Endothelial cell of umbilical vein (primary cell): ENCODE data around the gene CLIC6. TPM values are rescaled to one million over a fixed set of nuclear protein-coding genes. Genes with fewer than 3 reads are reported as not detected.
A peak's percentile ranks its signal among the peaks of the same experiment; 100 is the strongest.

Experiments used
- BruUV-seq: library from RNA; stranded (reverse); fragments of 400-500 nt; replicated peaks from 2 replicates; lab custom pipeline; 2021; lab: Mats Ljungman, UMichigan
- CTCF ChIA-PET: fragments of 300-600, 350-600 bp; sonication (Branson Sonifier 250); formaldehyde crosslinking; loops from one replicate; lab custom pipeline; 2021; ENCODE audit warnings: antibody characterized with exemption, inconsistent platforms; lab: Charles Lee
- POLR2A ChIA-PET: fragments of 300-600, 350-600 bp; sonication (Branson Sonifier 250); formaldehyde crosslinking; loops from one replicate; lab custom pipeline; 2021; ENCODE audit warnings: antibody characterized with exemption, inconsistent platforms; lab: Charles Lee
- DNase-seq: peaks from one replicate; pipeline ENCODE4 v3.0.0-alpha.2; 2011; ENCODE audit warnings: low read depth, low spot score
- FAIRE-seq: peaks from 2 replicates; lab custom pipeline; 2011; peaks lifted over from hg19 to GRCh38; lab: Jason Lieb, UNC
- H2AFZ ChIP-seq: 2 replicates; pipeline ENCODE4 v1.6.0; 2012; ENCODE audit warnings: low read depth, low read length, control low read depth, inconsistent platforms
- H3K27ac ChIP-seq: 2 replicates; pipeline ENCODE4 v1.5.1; 2011; ENCODE audit warnings: low read depth, mild to moderate bottlenecking, control low read depth, low read length, moderate library complexity; ENCODE audit not compliant: insufficient read depth
- H3K27me3 ChIP-seq, 2 experiments: 2 replicates each; pipeline versions ENCODE4 v1.6.0 to v1.6.1; 2011; ENCODE audit warnings: low read length in 2 of 2, mixed read lengths in 1 of 2; ENCODE audit not compliant: control insufficient read depth in 2 of 2, insufficient read depth in 2 of 2
- H3K36me3 ChIP-seq, 2 experiments: 2 replicates in 1 of 2; 3 replicates in 1 of 2; pipeline ENCODE4 v1.5.1; 2011; ENCODE audit warnings: low read length in 2 of 2, mild to moderate bottlenecking in 1 of 2, moderate library complexity in 1 of 2; ENCODE audit not compliant: control insufficient read depth in 2 of 2, insufficient read depth in 2 of 2; ENCODE audit errors: extremely low read depth in 1 of 2
- H3K4me1 ChIP-seq: 3 replicates; pipeline ENCODE4 v1.5.1; 2011; ENCODE audit warnings: mild to moderate bottlenecking, low read length; ENCODE audit not compliant: control insufficient read depth, insufficient read depth; ENCODE audit errors: extremely low read depth
- H3K4me2 ChIP-seq: 2 replicates; pipeline ENCODE4 v1.6.1; 2011; ENCODE audit warnings: low read length, control low read depth, mixed read lengths; ENCODE audit not compliant: insufficient read depth
- H3K4me3 ChIP-seq, 3 experiments: fragments of 200-600 bp in 1 of 3; sonication (generic), shearing (Covaris generic) in 1 of 3; replicated peaks in 1 of 3; 2 replicates each; pipeline ENCODE4 v1.5.1; 2011 to 2016; ENCODE audit warnings: control low read depth in 3 of 3, low read length in 3 of 3, mild to moderate bottlenecking in 2 of 3, inconsistent platforms in 1 of 3, low read depth in 1 of 3, moderate library complexity in 1 of 3; ENCODE audit not compliant: insufficient read depth in 1 of 3
- H3K79me2 ChIP-seq: 2 replicates; pipeline ENCODE4 v1.6.0; 2012; ENCODE audit warnings: low read length, inconsistent platforms; ENCODE audit not compliant: control insufficient read depth, insufficient read depth
- H3K9ac ChIP-seq: replicated peaks from 2 replicates; pipeline ENCODE3; 2011; ENCODE audit warnings: low read length, control low read depth; ENCODE audit not compliant: insufficient read depth; ENCODE audit errors: extremely low read depth
- H3K9me1 ChIP-seq: replicated peaks from 3 replicates; pipeline ENCODE4 v1.6.0; 2011; ENCODE audit warnings: mild to moderate bottlenecking, low read length; ENCODE audit not compliant: control insufficient read depth, insufficient read depth; ENCODE audit errors: extremely low read depth
- H3K9me3 ChIP-seq: replicated peaks from 2 replicates; pipeline ENCODE4 v1.5.1; 2012; ENCODE audit warnings: low read length, inconsistent platforms; ENCODE audit not compliant: control insufficient read depth, insufficient read depth
- H4K20me1 ChIP-seq: replicated peaks from 2 replicates; pipeline ENCODE3; 2011; ENCODE audit warnings: mild to moderate bottlenecking, low read length; ENCODE audit not compliant: control insufficient read depth, insufficient read depth; ENCODE audit errors: extremely low read depth
- EZH2 ChIP-seq: IDR thresholded peaks from 2 replicates; pipeline ENCODE4 v1.6.1; 2012; ENCODE audit warnings: borderline replicate concordance, low read depth, mild to moderate bottlenecking, moderate library complexity, low read length, inconsistent platforms; ENCODE audit not compliant: severe bottlenecking
- FOS ChIP-seq: IDR thresholded peaks from 2 replicates; pipeline ENCODE4 v1.6.1; 2011; ENCODE audit warnings: mild to moderate bottlenecking, low read length, moderate library complexity, borderline replicate concordance; ENCODE audit not compliant: insufficient read depth
- JUN ChIP-seq: IDR thresholded peaks from 2 replicates; pipeline ENCODE4 v1.6.1; 2011; ENCODE audit warnings: borderline replicate concordance, low read depth; ENCODE audit not compliant: insufficient read length, insufficient read depth
- POLR2A ChIP-seq: IDR thresholded peaks from 2 replicates; pipeline ENCODE4 v1.6.1; 2012; ENCODE audit warnings: low read depth, mild to moderate bottlenecking, control low read depth, low read length
- dilution Hi-C: fragments of 300-500 bp; cut with MboI; formaldehyde crosslinking; loops from one replicate; pipeline ENCODE4 v1.15.0; 2019; ENCODE audit warnings: low sequenced_read_pairs; ENCODE audit not compliant: extremely low pct_ligation_motif_present
- intact Hi-C: fragments of 100-400 bp; cut with micrococcal nuclease; formaldehyde crosslinking; loops from one replicate; pipeline ENCODE4 v1.10.0; 2022
- polyA plus RNA-seq, 4 experiments: library from polyadenylated mRNA; depleted of rRNA in 3 of 4; stranded (reverse) in 3 of 4; unstranded in 1 of 4; fragments of >200 nt; gene quantifications; 2 replicates each; pipeline versions ENCODE4 v1.2.1 to v1.2.3, GENCODE V29; 2011 to 2012; ENCODE audit warnings: missing spikeins in 1 of 4
- total RNA-seq: library from RNA; stranded (reverse); gene quantifications from 2 replicates; pipeline ENCODE4 v1.2.3, GENCODE V29; 2021
- TF ChIP-seq, protein P1 (sequence below), 2 donors: IDR thresholded peaks; 1 replicate in 1 of 2; 2 replicates in 1 of 2; pipeline ENCODE4 v1.5.1; 2011; ENCODE audit warnings: low read length in 2 of 2, mild to moderate bottlenecking in 2 of 2, moderate library complexity in 2 of 2, control low read depth in 1 of 2, inconsistent platforms in 1 of 2, low read depth in 1 of 2; ENCODE audit not compliant: insufficient read depth in 1 of 2; ENCODE audit errors: extremely low read depth in 1 of 2

The CLIC6 gene
- total and polyA plus RNA-seq, 2 donors (not counting 3 experiments of a cell fraction or from before 2014, with no cell fraction given): not detected

DNA sequence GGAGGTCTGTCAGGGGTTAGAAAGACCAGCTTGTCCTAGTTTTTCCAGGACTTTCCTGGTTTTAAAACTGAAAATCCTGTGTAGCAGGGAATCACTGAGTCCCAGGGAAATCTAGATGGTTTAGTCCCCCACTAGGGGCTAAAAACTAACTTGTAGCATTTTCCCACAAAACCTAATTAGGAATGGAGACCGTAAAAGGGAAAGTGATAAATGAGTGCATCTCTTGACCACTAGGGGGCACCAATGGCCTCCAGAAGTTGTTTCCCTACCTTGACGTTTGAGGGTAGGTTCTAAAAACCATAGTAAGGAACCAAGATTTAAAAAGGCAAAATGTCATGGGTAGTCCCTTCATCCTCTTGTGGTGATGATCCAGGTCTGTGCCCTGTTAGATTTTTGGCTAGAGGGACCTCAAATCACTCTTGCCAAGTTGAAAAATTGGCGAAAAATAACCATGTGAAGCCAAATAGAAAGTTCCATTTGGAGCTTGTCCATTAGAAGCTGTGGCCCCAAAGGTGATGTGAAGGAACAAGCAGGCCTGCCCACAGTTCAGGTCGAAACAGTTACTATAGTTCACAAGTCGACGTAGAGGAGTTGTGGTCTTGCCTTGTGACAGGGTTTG lies 24.5 kb downstream of the CLIC6 start:
- Histone ChIP-seq H3K4me2 (no peak overlapping the region), H3K9me1 (no peaks in the 10 kb centered on the region), H4K20me1 (no peaks in the 10 kb centered on the region), H2AFZ (no peak overlapping the region), H3K36me3 (no peaks in the 10 kb centered on the region), H3K79me2 (no peaks in the 10 kb centered on the region), H3K27me3 (peaks cover 14 to 30% of the 10 kb centered on the region in 2 experiments), H3K4me1 (no peaks in the 10 kb centered on the region), H3K9ac (no peak overlapping the region), H3K9me3 (no peaks in the 10 kb centered on the region), H3K4me3 (no peak overlapping the region), H3K27ac (no peak overlapping the region)
- DNase-seq: peak; percentile 57
- FAIRE-seq: peak; percentile 76
- dilution Hi-C loops (no loop called here), intact Hi-C loops (loop anchor here (1.0 to 5.0 kb wide), 4 partner anchors 359 to 1335 kb away; no protein-coding TSS in a partner anchor)
- ChIA-PET CTCF (interaction anchor here (0.6 to 5.1 kb wide), 27 partner anchors 9 to 1419 kb away, joined by 3 to 107 read pairs (median 3); no protein-coding TSS in a partner anchor), POLR2A (no interaction called here)
- no TSS peak for BruUV-seq
- TF ChIP-seq JUN: no peak
- TF ChIP-seq POLR2A: no peak
- no peak for TF ChIP-seq EZH2
- TF ChIP-seq, protein P1, sequence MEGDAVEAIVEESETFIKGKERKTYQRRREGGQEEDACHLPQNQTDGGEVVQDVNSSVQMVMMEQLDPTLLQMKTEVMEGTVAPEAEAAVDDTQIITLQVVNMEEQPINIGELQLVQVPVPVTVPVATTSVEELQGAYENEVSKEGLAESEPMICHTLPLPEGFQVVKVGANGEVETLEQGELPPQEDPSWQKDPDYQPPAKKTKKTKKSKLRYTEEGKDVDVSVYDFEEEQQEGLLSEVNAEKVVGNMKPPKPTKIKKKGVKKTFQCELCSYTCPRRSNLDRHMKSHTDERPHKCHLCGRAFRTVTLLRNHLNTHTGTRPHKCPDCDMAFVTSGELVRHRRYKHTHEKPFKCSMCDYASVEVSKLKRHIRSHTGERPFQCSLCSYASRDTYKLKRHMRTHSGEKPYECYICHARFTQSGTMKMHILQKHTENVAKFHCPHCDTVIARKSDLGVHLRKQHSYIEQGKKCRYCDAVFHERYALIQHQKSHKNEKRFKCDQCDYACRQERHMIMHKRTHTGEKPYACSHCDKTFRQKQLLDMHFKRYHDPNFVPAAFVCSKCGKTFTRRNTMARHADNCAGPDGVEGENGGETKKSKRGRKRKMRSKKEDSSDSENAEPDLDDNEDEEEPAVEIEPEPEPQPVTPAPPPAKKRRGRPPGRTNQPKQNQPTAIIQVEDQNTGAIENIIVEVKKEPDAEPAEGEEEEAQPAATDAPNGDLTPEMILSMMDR (IDR thresholded peaks at IDR 0.05; ENCODE audit: extremely low read depth in 1 of 2, insufficient read depth in 1 of 2, low read depth in 1 of 2, low read length in 2 of 2): peak; percentile 79 to 81
- TF ChIP-seq FOS: no peak
